Calu3 (cell line): ENCODE measurements around the gene PKP4. TPM values are rescaled to one million over a fixed set of nuclear protein-coding genes. Genes with fewer than 3 reads are reported as not detected.

Source experiments
- BruUV-seq: library from RNA; stranded (reverse); fragments of 400-500 nt; replicated peaks from 2 replicates; lab custom pipeline; 2021; lab: Mats Ljungman, UMichigan
- CTCF ChIA-PET: fragments of 300-600 bp; sonication (Branson Sonifier 250); formaldehyde crosslinking; loops from one replicate; lab custom pipeline; 2022; ENCODE audit warnings: antibody characterized with exemption; lab: Charles Lee
- DNase-seq: peaks from one replicate; pipeline ENCODE4 v3.0.0; 2022
- H3K27ac Mint-ChIP-seq: one replicate; pipeline ENCODE4 v1.8.0; 2022; ENCODE audit warnings: mixed read lengths; ENCODE audit not compliant: unreplicated experiment
- H3K27me3 Mint-ChIP-seq: one replicate; pipeline ENCODE4 v1.8.0; 2022; ENCODE audit warnings: mixed read lengths; ENCODE audit not compliant: unreplicated experiment
- H3K36me3 Mint-ChIP-seq: one replicate; pipeline ENCODE4 v1.8.0; 2022; ENCODE audit warnings: mild to moderate bottlenecking, moderate library complexity, mixed read lengths; ENCODE audit not compliant: insufficient read depth, unreplicated experiment
- H3K4me1 Mint-ChIP-seq: one replicate; pipeline ENCODE4 v1.8.0; 2022; ENCODE audit warnings: mild to moderate bottlenecking, low read depth, mixed read lengths; ENCODE audit not compliant: unreplicated experiment
- H3K4me3 Mint-ChIP-seq: one replicate; pipeline ENCODE4 v1.8.0; 2022; ENCODE audit warnings: mild to moderate bottlenecking, low read depth, moderate library complexity, mixed read lengths; ENCODE audit not compliant: unreplicated experiment
- H3K9me3 Mint-ChIP-seq: one replicate; pipeline ENCODE4 v1.8.0; 2022; ENCODE audit warnings: low read depth, mixed read lengths; ENCODE audit not compliant: unreplicated experiment
- CTCF ChIP-seq: fragments of 200-600 bp; IDR thresholded peaks from one replicate; pipeline ENCODE4 v1.8.0; 2022; ENCODE audit warnings: antibody characterized with exemption; ENCODE audit not compliant: unreplicated experiment
- intact Hi-C: fragments of 100-400 bp; cut with micrococcal nuclease; formaldehyde crosslinking; loops from one replicate; pipeline ENCODE4 v1.10.0; 2022; ENCODE audit not compliant: unreplicated experiment
- total RNA-seq: library from RNA; stranded (reverse); gene quantifications from 2 replicates; pipeline ENCODE4 v1.2.3, GENCODE V29; 2022

Gene PKP4
- total RNA-seq, 1 experiment from 2014 or later: 137 TPM

- Mint-ChIP-seq H3K27ac (no peak overlapping the region), H3K27me3 (no peaks in the 10 kb centered on the region), H3K4me1 (peaks cover 45% of the 10 kb centered on the region), H3K4me3 (no peak overlapping the region), H3K36me3 (peaks cover 11% of the 10 kb centered on the region), H3K9me3 (no peaks in the 10 kb centered on the region)
- no TSS peak for BruUV-seq
- TF ChIP-seq CTCF: no peak
- DNase-seq: no peak
- CTCF ChIA-PET: no interaction called here
- intact Hi-C loops: no loop called here
Observed at GRCh38 chr2:158486970-158487325, 30.2 kb downstream of the PKP4 start.

DNA sequence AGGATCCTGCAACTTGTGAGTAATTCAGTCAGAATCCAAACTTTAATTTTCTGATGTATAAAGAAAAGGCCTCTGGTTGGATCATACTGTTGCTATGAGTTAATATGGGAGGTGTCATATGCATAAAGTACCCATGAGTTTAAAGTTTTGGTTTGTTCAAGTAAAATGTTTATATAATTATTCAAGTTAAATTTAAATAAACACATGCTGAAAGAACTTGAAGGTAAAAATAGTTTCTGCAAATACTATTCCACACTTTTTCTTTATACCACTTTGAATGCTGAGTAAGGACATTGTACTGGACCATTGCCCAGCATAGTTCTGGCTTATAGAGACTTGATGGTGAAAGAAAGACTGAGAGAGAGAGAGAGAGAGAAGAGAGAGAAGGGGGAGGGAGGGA lies 30.7 kb downstream of the PKP4 start:
- Mint-ChIP-seq H3K36me3 (peaks cover 8% of the 10 kb centered on the region), H3K27me3 (no peaks in the 10 kb centered on the region), H3K27ac (no peak overlapping the region), H3K4me1 (peaks cover 45% of the 10 kb centered on the region), H3K4me3 (no peak overlapping the region), H3K9me3 (no peaks in the 10 kb centered on the region)
- DNase-seq: no peak
- no peak for TF ChIP-seq CTCF
- CTCF ChIA-PET: interaction anchor here (0.7 kb wide), 1 partner anchor 282 kb away, joined by 3 read pairs; no protein-coding TSS in a partner anchor
- intact Hi-C loops: no loop called here
- no TSS peak for BruUV-seq

GRCh38 chr2:158488442-158489216 lies 31.9 kb downstream of the PKP4 start:
- no peak for DNase-seq
- no TSS peak for BruUV-seq
- no peaks in the 10 kb centered on the region for H3K27me3 Mint-ChIP-seq
- CTCF ChIA-PET: interaction anchor here (0.6 kb wide), 2 partner anchors 275 to 364 kb away, joined by 3 to 4 read pairs; no protein-coding TSS in a partner anchor
- no peaks in the 10 kb centered on the region for H3K36me3 Mint-ChIP-seq
- no peak overlapping the region for H3K27ac Mint-ChIP-seq
- intact Hi-C loops: no loop called here
- no peak overlapping the region for H3K4me3 Mint-ChIP-seq
- H3K9me3 Mint-ChIP-seq: no peaks in the 10 kb centered on the region
- no peak for TF ChIP-seq CTCF
- peaks cover 45% of the 10 kb centered on the region for H3K4me1 Mint-ChIP-seq

GRCh38 chr2:158489366-158490112 lies 32.8 kb downstream of the PKP4 start:
- Mint-ChIP-seq H3K4me3 (no peak overlapping the region), H3K4me1 (peaks cover 50% of the 10 kb centered on the region), H3K9me3 (no peaks in the 10 kb centered on the region), H3K27ac (no peak overlapping the region), H3K27me3 (no peaks in the 10 kb centered on the region), H3K36me3 (no peaks in the 10 kb centered on the region)
- intact Hi-C loops: no loop called here
- CTCF ChIA-PET: interaction anchor here (0.6 to 1.4 kb wide), 2 partner anchors 12 to 14 kb away, joined by 3 to 8 read pairs; no protein-coding TSS in a partner anchor
- no TSS peak for BruUV-seq
- no peak for TF ChIP-seq CTCF
- no peak for DNase-seq
